A549 (cell line): ENCODE measurements around the gene SORCS2.

Experiments used
- CHD4 ChIP-seq: fragments of 200-600 bp; sonication (generic); IDR thresholded peaks from 2 replicates; pipeline ENCODE4 v1.6.1; 2016; ENCODE audit warnings: antibody characterized with exemption, mild to moderate bottlenecking, borderline replicate concordance
- CTCF ChIP-seq: fragments of >200 bp; sonication (Bioruptor Twin); formaldehyde crosslinking; IDR thresholded peaks from 3 replicates; pipeline ENCODE4 v1.5.1; 2016
- E2F6 ChIP-seq: IDR thresholded peaks from 2 replicates; pipeline ENCODE4 v1.6.1; 2012; ENCODE audit warnings: low read depth, borderline replicate concordance
- EP300 ChIP-seq, 2 experiments: fragments of >200 bp; sonication (Bioruptor Twin); formaldehyde crosslinking; IDR thresholded peaks; 2 replicates in 1 of 2; 3 replicates in 1 of 2; pipeline ENCODE4 v1.6.1; 2016 to 2017
- MAFK ChIP-seq: fragments of 450-650 bp; IDR thresholded peaks from 2 replicates; pipeline ENCODE4 v1.6.1; 2014; ENCODE audit not compliant: partially characterized antibody
- MAZ ChIP-seq: fragments of 150-350 bp; IDR thresholded peaks from 2 replicates; pipeline ENCODE4 v1.6.1; 2014; ENCODE audit warnings: antibody characterized with exemption, low read depth, low read length, borderline replicate concordance
- MYC ChIP-seq: IDR thresholded peaks from 2 replicates; pipeline ENCODE4 v1.6.1; 2012; ENCODE audit warnings: mild to moderate bottlenecking, inconsistent platforms, low read length, improper control_type of control experiment, borderline replicate concordance
- POLR2A ChIP-seq: IDR thresholded peaks from 2 replicates; pipeline ENCODE4 v1.6.1; 2012; ENCODE audit warnings: mild to moderate bottlenecking, low read length
- RAD21 ChIP-seq, 2 experiments: fragments of >200 bp in 1 of 2; sonication (Bioruptor Twin) in 1 of 2; formaldehyde crosslinking in 1 of 2; IDR thresholded peaks in 1 of 2; conservative IDR thresholded peaks in 1 of 2; 2 replicates in 1 of 2; 3 replicates in 1 of 2; pipeline ENCODE4 v1.6.1; 2012 to 2018; ENCODE audit warnings: inconsistent platforms in 1 of 2
- SMC3 ChIP-seq: fragments of >200 bp; sonication (Bioruptor Twin); formaldehyde crosslinking; IDR thresholded peaks from 3 replicates; pipeline ENCODE4 v1.6.1; 2018; ENCODE audit warnings: inconsistent platforms
- USF2 ChIP-seq: fragments of 450-650 bp; IDR thresholded peaks from 2 replicates; pipeline ENCODE4 v1.6.1; 2014; ENCODE audit warnings: antibody characterized with exemption
- ZSCAN20 ChIP-seq: fragments of 250-450 bp; sonication (Bioruptor Pico); IDR thresholded peaks from 2 replicates; pipeline ENCODE4 v1.8.0; 2022; ENCODE audit warnings: mild to moderate bottlenecking, moderate library complexity

GRCh38 chr4:7607156-7607910, 415.0 kb downstream of the SORCS2 start:
- TF ChIP-seq CTCF (no peak), POLR2A (no peak), SMC3 (no peak), MAZ (no peak), EP300 (IDR thresholded peaks at IDR 0.05) (no peak), E2F6 (no peak), RAD21 (conservative IDR thresholded peaks at IDR 0.05 in 1 of 2, IDR thresholded peaks at IDR 0.05 in 1 of 2) (no peak), ZSCAN20 (CRISPR knock-in tag) (no peak), MAFK (no peak), CHD4 (no peak), USF2 (no peak), MYC (no peak)
